Stimulated activated naive CD4-positive, alpha-beta T cell treated with Interleukin-2 at 50 U/mL for 16 hours (primary cell): ENCODE data around the gene SERPINA3.
"Not testable (repeated sequence)": the region's sequence is repeated elsewhere in the genome, so short reads cannot be mapped to it uniquely, and the experiment has no call there.

Experiments
- DNase-seq: peaks from one replicate; lab custom pipeline; 2025; lab: John Stamatoyannopoulos, UW

Gene SERPINA3

GRCh38 chr14:94633121-94633520, 20.9 kb downstream of the SERPINA3 start:
- no peak for DNase-seq

DNA sequence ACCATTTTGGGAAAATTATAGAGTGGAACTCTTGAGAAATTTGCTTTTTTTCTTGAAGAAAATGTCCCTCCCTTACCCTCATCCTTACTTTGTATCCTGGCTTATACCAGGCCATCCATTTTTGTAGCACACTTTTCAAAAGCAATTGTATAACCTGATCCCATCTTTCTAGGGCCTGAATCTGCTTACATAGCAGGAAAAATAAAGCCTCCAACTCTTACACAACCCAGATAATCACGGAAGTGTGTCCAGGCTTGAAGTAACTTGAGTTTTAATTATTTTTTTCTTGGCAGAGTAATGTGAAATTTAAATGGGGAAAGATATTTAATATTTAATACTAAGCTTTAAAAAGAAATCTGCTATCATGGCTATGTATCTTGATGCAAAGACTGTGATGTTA, 23.0 kb downstream of the SERPINA3 start:
- DNase-seq, result no peak

GRCh38 chr14:94636744-94637412, 24.7 kb downstream of the SERPINA3 start:
- DNase-seq, result no peak

- DNase-seq, result not testable (repeated sequence)
Measured at GRCh38 chr14:94637814-94638213, 25.6 kb downstream of the SERPINA3 start.

DNA sequence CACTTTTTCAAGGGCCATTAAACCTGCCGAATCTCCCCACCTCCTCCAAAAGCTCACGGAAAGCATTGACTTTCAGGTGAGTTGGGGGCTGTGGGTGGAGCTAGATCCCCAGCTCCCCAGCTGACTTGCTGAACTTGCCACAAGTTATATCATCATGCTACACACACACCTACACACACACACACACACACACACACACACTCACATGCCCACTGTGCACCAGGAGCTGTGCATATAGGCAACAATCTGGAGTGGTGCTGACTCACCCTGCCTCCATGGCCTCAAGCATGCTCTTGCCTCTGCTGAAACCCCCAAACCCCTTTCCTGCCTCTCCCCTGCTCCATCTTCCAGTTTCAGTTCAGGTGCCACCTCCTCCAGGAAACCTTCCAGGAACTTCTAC, 26.1 kb downstream of the SERPINA3 start:
- DNase-seq, result no peak

- no peak for DNase-seq
Measured at GRCh38 chr14:94638961-94639817, 27.0 kb downstream of the SERPINA3 start.

DNA sequence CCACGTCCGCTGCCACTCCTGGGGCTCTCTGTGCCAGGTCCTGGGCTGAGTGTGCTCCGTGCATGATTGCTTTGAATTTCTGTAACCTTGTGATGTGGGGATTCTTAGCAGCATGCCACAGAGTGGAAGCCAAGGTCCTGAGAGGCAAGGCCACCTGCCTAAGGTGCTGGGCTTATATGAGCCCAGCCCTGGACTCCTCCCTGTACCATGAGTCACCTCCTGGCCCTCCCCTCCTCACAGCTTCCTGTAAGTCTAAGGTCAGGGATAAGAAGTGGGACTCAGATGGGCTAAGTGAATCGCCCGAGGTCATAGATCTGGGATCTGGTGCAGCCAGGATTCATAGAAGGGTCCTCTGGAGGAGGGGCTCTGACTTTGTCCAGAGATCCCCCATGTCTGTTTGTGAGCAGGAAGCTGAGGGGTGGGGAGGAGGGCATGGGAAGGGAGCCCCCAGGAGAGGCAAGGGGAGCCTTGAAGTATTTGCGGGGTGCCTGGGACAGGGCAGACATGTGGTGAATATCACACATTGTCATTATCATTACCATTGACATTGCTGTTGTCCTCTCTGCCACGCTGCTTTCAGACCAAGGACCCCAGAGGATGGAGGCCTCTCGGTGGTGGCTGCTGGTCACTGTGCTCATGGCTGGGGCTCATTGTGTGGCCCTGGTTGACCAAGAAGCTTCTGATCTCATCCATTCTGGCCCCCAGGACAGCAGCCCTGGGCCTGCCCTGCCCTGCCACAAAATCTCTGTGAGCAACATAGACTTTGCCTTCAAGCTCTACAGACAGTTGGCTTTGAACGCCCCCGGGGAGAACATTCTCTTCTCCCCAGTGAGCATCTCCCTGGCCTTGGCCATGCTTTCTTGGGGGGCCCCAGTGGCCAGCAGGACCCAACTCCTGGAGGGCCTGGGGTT, 28.8 kb downstream of the SERPINA3 start:
- no peak for DNase-seq

- DNase-seq, result no peak
Measured at GRCh38 chr14:94641632-94641955, 29.4 kb downstream of the SERPINA3 start.

DNA sequence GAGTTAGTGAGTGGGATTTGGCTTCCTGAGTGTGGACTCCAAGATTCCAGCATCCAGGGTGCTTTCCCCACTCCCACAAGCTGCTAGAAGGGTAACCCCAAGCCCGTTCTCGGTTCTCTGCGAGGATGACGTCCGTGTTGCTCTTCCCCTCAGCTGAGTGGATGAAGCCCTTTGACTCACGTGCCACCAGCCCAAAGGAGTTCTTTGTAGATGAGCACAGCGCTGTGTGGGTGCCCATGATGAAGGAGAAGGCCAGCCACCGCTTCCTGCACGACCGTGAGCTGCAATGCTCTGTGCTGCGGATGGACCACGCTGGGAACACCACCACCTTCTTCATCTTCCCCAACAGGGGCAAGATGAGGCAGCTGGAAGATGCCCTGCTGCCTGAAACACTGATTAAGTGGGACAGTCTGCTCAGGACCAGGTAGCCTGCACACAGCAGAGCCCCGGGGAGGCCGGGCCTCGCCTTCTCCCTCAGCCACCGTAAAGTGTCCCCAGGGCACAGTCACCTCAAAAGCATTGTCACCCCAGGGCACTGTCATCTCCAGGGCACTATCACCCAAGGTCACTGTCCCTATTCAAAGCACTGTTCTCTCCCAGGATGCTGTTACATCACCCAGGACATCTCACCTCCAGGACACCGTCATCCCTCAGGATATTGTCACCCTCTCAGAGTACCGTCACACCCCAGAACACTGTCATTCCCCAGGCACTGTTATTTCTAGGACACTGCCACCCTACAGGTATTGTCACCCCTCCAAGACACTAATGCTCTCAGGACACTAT, 31.3 kb downstream of the SERPINA3 start:
- DNase-seq, result no peak

GRCh38 chr14:94644102-94644535, 31.9 kb downstream of the SERPINA3 start:
- no peak for DNase-seq

DNA sequence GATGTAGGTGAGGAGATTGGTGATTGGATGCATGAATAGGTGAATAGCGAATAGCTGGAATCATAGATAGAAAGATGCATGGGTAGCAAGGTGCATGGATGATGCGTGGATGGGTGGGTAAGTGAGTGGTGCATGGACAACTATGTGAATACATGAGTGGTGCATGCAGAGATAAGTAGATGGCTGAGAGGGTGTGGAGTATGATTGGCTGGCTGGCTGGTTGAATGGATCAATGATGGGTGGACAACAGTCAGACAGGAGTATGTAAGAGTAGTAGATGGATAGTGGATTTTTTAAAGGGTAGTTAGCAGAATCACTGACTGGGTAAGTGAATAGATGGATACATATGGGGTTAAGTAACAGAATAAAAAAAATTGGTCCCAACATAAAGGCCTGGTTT, 33.9 kb downstream of the SERPINA3 start:
- DNase-seq, result no peak

DNA sequence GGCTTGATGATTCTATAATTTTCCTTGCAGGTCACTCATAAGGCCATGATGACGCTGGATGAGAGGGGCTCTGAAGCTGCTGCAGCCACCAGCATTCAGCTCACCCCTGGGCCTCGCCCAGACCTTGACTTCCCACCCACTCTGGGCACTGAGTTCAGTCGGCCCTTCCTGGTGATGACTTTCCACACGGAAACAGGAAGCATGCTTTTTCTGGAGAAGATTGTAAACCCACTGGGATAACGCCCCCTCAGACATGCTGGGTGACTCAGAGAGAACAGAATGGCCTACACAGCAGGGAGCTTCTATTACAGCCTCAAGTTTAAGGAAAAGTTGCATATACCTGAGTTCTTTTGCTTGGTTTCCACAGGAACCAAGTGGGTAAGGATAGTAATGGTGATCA, 34.3 kb downstream of the SERPINA3 start:
- no peak for DNase-seq

DNA sequence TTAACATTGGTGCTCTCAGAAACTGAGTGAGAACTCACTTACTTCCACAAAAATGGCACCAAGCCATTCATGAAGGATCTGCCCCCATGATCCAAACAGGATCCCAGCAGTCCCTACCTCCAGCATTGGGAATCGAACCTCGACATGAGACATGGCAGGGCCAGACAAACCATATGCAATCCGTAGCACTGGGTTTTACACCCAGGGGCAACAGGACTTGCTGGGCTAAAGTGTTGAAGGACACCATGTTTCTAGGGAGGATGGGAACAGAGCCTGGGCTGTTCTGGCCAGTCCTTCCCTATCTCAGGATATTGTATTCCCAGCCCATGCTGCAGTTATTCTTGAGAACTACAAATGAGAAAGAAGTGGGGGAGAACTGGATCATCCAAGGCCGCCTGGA, 36.6 kb downstream of the SERPINA3 start:
- no peak for DNase-seq

GRCh38 chr14:94649543-94650443, 37.6 kb downstream of the SERPINA3 start:
- no peak for DNase-seq

GRCh38 chr14:94650444-94650775, 38.2 kb downstream of the SERPINA3 start:
- no peak for DNase-seq

DNA sequence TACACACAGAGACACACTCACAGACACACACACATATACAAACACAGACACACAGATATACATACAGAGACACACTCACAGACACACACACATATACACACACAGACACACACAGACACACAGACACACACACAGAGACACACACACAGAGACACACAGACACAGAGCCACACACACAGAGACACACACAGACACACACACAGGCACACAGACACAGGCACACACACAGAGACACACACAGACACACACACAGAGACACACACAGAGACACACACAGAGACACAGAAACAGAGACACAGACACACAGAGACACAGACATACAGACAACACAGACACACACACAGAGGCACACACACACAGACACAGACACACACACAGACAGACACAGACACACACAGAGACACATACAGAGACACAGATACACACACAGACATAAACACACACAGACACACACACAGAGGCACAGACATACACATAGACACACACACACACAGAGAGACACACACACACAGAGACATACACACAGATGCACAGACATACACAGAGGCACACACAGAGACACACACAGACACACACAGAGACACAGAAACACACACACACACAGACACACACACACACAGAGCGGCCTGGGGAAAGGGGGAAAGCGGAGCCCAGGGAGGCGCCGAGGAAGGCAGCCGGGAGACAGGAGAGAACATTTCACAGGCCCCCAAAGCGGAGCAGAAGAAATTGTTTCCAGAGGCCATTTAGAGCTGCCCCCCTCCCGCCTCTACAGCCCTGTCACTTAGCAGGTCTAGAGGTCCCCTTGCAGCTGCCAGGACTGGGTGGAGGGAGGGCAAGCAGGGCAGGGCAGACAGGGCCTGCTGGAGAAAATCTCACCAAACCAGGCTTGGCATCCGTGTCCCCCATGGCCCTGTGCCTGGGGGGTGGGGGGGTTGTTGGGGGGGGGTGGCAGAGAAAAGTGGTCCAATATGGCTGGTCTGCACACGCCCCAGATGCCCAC, 38.9 kb downstream of the SERPINA3 start:
- no peak for DNase-seq

- no peak for DNase-seq
Measured at GRCh38 chr14:94653321-94653720, 41.1 kb downstream of the SERPINA3 start.

- no peak for DNase-seq
Measured at GRCh38 chr14:94654071-94654861, 42.1 kb downstream of the SERPINA3 start.
